Renal cortical epithelial cell (primary cell): ENCODE results near the gene ACOX1. TPM values are rescaled to one million over a fixed set of nuclear protein-coding genes. Genes with fewer than 3 reads are reported as not detected.

ENCODE experiments used
- DNase-seq: peaks from one replicate; pipeline ENCODE4 v3.0.0-alpha.2; 2011; ENCODE audit warnings: low read depth
- total RNA-seq: library from RNA; depleted of rRNA; stranded (reverse); fragments of >200 nt; gene quantifications from 2 replicates; pipeline ENCODE4 v1.2.3, GENCODE V29; 2014

The ACOX1 gene
- total RNA-seq, 1 donor from 2014 or later = 96.4 TPM

- no peak for DNase-seq
Observed at GRCh38 chr17:75933808-75934207, 45.2 kb downstream of the ACOX1 start.

- DNase-seq = no peak
Observed at GRCh38 chr17:75932852-75933251, 46.1 kb downstream of the ACOX1 start.

- no peak for DNase-seq
Observed at GRCh38 chr17:75931062-75931461, 47.9 kb downstream of the ACOX1 start.

GRCh38 chr17:75927286-75927922 is 51.6 kb downstream of the ACOX1 start:
- no peak for DNase-seq

GRCh38 chr17:75926456-75926855 is 52.5 kb downstream of the ACOX1 start:
- no peak for DNase-seq

- no peak for DNase-seq
Observed at GRCh38 chr17:75925912-75926311, 53.1 kb downstream of the ACOX1 start.

- no peak for DNase-seq
Observed at GRCh38 chr17:75925103-75925502, 53.9 kb downstream of the ACOX1 start.

- DNase-seq = no peak
Observed at GRCh38 chr17:75922963-75923874, 55.7 kb downstream of the ACOX1 start.

GRCh38 chr17:75922173-75922961 is 56.6 kb downstream of the ACOX1 start:
- DNase-seq = no peak

GRCh38 chr17:75921596-75921995 is 57.4 kb downstream of the ACOX1 start:
- DNase-seq = no peak

- DNase-seq = no peak
Observed at GRCh38 chr17:75920045-75920560, 58.9 kb downstream of the ACOX1 start.

- DNase-seq = no peak
Observed at GRCh38 chr17:75919611-75920010, 59.4 kb downstream of the ACOX1 start.

- no peak for DNase-seq
Observed at GRCh38 chr17:75917917-75918445, 61.0 kb downstream of the ACOX1 start.

GRCh38 chr17:75917141-75917916 is 61.6 kb downstream of the ACOX1 start:
- DNase-seq = no peak

- no peak for DNase-seq
Observed at GRCh38 chr17:75915268-75915667, 63.7 kb downstream of the ACOX1 start.

- DNase-seq = no peak
Observed at GRCh38 chr17:75914643-75915267, 64.2 kb downstream of the ACOX1 start.

- no peak for DNase-seq
Observed at GRCh38 chr17:75913537-75914210, 65.3 kb downstream of the ACOX1 start.

- DNase-seq = no peak
Observed at GRCh38 chr17:75910699-75911098, 68.3 kb downstream of the ACOX1 start.

GRCh38 chr17:75909812-75910274 is 69.1 kb downstream of the ACOX1 start:
- no peak for DNase-seq
